Right lobe of liver (tissue), 4 donors: Measurements from ENCODE around the gene LAD1.

ENCODE experiments used
- POLR2A ChIP-seq: fragments of 450-650 bp; IDR thresholded peaks from one replicate; pipeline ENCODE4 v1.6.1; 2017; ENCODE audit warnings: antibody characterized with exemption, mild to moderate bottlenecking
- TF ChIP-seq, protein P1 (sequence below), 4 donors: fragments of 200-600 bp in 3 of 4; fragments of 450-650 bp in 1 of 4; IDR thresholded peaks; one replicate each; pipeline versions ENCODE4 v1.5.1 to v1.8.0; 2016 to 2022; ENCODE audit warnings: antibody characterized with exemption in 4 of 4, mild to moderate bottlenecking in 2 of 4
- donor health status: DM: no; HTN: no; CAD: no.
- donor health status: DM: no; HTN: no; CAD: no.
- donor health status: DM: no; HTN: yes; CAD: no.

DNA sequence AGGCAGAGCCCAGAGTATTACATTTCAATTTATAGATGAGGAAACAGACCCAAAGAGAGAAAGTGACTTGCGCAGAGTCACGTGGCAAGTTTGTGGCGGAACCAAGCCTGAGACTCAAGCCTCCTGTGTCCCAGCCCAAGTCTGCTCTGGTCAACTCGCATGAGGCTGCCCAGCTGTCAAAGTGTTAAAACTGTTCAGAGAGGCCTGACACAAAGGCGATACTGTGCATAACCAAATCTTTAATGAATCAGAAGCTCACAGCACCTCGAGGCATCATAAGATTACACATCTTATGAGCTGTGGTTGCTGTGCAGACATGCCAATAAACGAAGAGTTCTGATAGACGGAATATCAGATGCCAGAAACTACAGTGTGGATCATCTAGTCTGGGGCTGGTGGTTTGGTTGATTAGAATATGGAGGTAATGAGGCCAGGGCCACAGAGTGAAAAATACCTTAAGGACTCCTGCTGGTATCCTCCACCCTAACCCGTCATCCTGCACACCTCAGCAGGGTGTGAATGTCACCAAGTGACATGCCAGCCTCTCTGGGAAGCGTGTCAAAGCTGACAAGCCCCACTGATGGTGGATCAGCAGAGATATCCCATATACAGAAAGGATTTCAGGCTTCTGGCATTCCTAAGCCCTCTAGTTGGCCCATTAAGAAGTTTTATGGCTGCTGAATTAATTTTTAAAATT lies 63.8 kb downstream of the LAD1 start:
- TF ChIP-seq, protein P1, sequence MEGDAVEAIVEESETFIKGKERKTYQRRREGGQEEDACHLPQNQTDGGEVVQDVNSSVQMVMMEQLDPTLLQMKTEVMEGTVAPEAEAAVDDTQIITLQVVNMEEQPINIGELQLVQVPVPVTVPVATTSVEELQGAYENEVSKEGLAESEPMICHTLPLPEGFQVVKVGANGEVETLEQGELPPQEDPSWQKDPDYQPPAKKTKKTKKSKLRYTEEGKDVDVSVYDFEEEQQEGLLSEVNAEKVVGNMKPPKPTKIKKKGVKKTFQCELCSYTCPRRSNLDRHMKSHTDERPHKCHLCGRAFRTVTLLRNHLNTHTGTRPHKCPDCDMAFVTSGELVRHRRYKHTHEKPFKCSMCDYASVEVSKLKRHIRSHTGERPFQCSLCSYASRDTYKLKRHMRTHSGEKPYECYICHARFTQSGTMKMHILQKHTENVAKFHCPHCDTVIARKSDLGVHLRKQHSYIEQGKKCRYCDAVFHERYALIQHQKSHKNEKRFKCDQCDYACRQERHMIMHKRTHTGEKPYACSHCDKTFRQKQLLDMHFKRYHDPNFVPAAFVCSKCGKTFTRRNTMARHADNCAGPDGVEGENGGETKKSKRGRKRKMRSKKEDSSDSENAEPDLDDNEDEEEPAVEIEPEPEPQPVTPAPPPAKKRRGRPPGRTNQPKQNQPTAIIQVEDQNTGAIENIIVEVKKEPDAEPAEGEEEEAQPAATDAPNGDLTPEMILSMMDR (IDR thresholded peaks at IDR 0.05), result no peak
- no peak for TF ChIP-seq POLR2A
